Activated CD8-positive, alpha-beta T cell treated with anti-CD3 and anti-CD28 coated beads for 36 hours (primary cell): ENCODE results near the gene TAT. TPM values are rescaled to one million over a fixed set of nuclear protein-coding genes. Genes with fewer than 3 reads are reported as not detected.

Source experiments
- ATAC-seq: fragments of 200-7000 bp; cut with Tn5 transposase; one replicate; pipeline ENCODE4 v1.10.0; 2021; ENCODE audit warnings: mild to moderate bottlenecking, moderate library complexity
- CTCF ChIA-PET: fragments of 350-600 bp; sonication (Branson Sonifier 250); formaldehyde crosslinking; loops from one replicate; lab custom pipeline; 2021; ENCODE audit warnings: antibody characterized with exemption; lab: Charles Lee
- POLR2A ChIA-PET: fragments of 350-600 bp; sonication (Branson Sonifier 250); formaldehyde crosslinking; loops from one replicate; lab custom pipeline; 2021; ENCODE audit warnings: antibody characterized with exemption; lab: Charles Lee
- DNase-seq: peaks from one replicate; pipeline ENCODE4 v3.0.0-alpha.2; 2020
- H3K27ac Mint-ChIP-seq: one replicate; pipeline ENCODE4 v1.8.0; 2021; ENCODE audit warnings: mild to moderate bottlenecking, mixed read lengths
- H3K27me3 Mint-ChIP-seq: one replicate; pipeline ENCODE4 v1.8.0; 2021; ENCODE audit warnings: mixed read lengths
- H3K36me3 Mint-ChIP-seq: one replicate; pipeline ENCODE4 v1.8.0; 2021; ENCODE audit warnings: low read depth, mixed read lengths
- H3K4me1 Mint-ChIP-seq: one replicate; pipeline ENCODE4 v1.8.0; 2021; ENCODE audit warnings: low read depth, mixed read lengths
- H3K4me3 Mint-ChIP-seq: one replicate; pipeline ENCODE4 v1.8.0; 2021; ENCODE audit warnings: mild to moderate bottlenecking, moderate library complexity, mixed read lengths
- H3K9me3 Mint-ChIP-seq: one replicate; pipeline ENCODE4 v1.8.0; 2021; ENCODE audit warnings: mixed read lengths
- CTCF ChIP-seq: fragments of 200-600 bp; IDR thresholded peaks from one replicate; pipeline ENCODE4 v1.8.0; 2022; ENCODE audit warnings: antibody characterized with exemption, mild to moderate bottlenecking
- intact Hi-C: fragments of 100-400 bp; cut with micrococcal nuclease; formaldehyde crosslinking; loops from one replicate; pipeline ENCODE4 v1.10.0; 2022
- total RNA-seq, 2 experiments: library from RNA; stranded (reverse); gene quantifications; one replicate each; pipeline ENCODE4 v1.2.3, GENCODE V29; 2021

Gene TAT
- total RNA-seq, 2 experiments from 2014 or later, result not detected

GRCh38 chr16:71557954-71558582 is 18.8 kb downstream of the TAT start:
- Mint-ChIP-seq H3K27ac (no peak overlapping the region), H3K4me3 (no peak overlapping the region), H3K27me3 (peaks cover 3% of the 10 kb centered on the region), H3K4me1 (no peaks in the 10 kb centered on the region), H3K9me3 (peaks cover 7% of the 10 kb centered on the region), H3K36me3 (peaks cover 3% of the 10 kb centered on the region)
- intact Hi-C loops, result no loop called here
- ChIA-PET POLR2A (no interaction called here), CTCF (interaction anchor here (0.7 to 1.3 kb wide), 2 partner anchors 52 to 53 kb away, joined by 3 read pairs; no protein-coding TSS in a partner anchor)
- ATAC-seq (no peak), DNase-seq (no peak)
- TF ChIP-seq CTCF, result no peak

GRCh38 chr16:71557299-71557698 is 19.6 kb downstream of the TAT start:
- CTCF ChIA-PET, result interaction anchor here (1.3 kb wide), 1 partner anchor 53 kb away, joined by 3 read pairs; no protein-coding TSS in a partner anchor
- H3K4me3 Mint-ChIP-seq, result no peak overlapping the region
- H3K27ac Mint-ChIP-seq, result no peak overlapping the region
- no peak for ATAC-seq
- no peak for TF ChIP-seq CTCF
- POLR2A ChIA-PET, result no interaction called here
- no peak for DNase-seq
- H3K27me3 Mint-ChIP-seq, result peaks cover 3% of the 10 kb centered on the region
- H3K9me3 Mint-ChIP-seq, result peaks cover 4% of the 10 kb centered on the region
- peaks cover 3% of the 10 kb centered on the region for H3K36me3 Mint-ChIP-seq
- intact Hi-C loops, result no loop called here
- no peaks in the 10 kb centered on the region for H3K4me1 Mint-ChIP-seq

GRCh38 chr16:71555230-71555891 is 21.5 kb downstream of the TAT start:
- Mint-ChIP-seq H3K9me3 (no peaks in the 10 kb centered on the region), H3K4me1 (no peaks in the 10 kb centered on the region), H3K27me3 (peaks cover 5% of the 10 kb centered on the region), H3K27ac (no peak overlapping the region), H3K4me3 (no peak overlapping the region), H3K36me3 (no peaks in the 10 kb centered on the region)
- intact Hi-C loops, result no loop called here
- no peak for ATAC-seq
- CTCF ChIA-PET, result interaction anchor here (0.8 to 1.5 kb wide), 4 partner anchors 15 to 56 kb away, joined by 3 to 6 read pairs (median 4); no protein-coding TSS in a partner anchor
- no peak for DNase-seq
- no peak for TF ChIP-seq CTCF
- POLR2A ChIA-PET, result interaction anchor here (0.7 to 0.8 kb wide), 2 partner anchors 10 to 21 kb away, joined by 3 to 5 read pairs; no protein-coding TSS in a partner anchor

- Mint-ChIP-seq H3K4me1 (no peaks in the 10 kb centered on the region), H3K27ac (no peak overlapping the region), H3K4me3 (no peak overlapping the region), H3K36me3 (no peaks in the 10 kb centered on the region), H3K9me3 (no peaks in the 10 kb centered on the region), H3K27me3 (peaks cover 8% of the 10 kb centered on the region)
- CTCF ChIA-PET, result interaction anchor here (0.8 to 1.1 kb wide), 4 partner anchors 11 to 140 kb away, joined by 3 read pairs; no protein-coding TSS in a partner anchor
- ATAC-seq (no peak), DNase-seq (no peak)
- POLR2A ChIA-PET, result no interaction called here
- intact Hi-C loops, result no loop called here
- no peak for TF ChIP-seq CTCF
Measured at GRCh38 chr16:71552698-71553503, 24.0 kb downstream of the TAT start.
